Astrocyte (in vitro differentiated cells and primary cell): ENCODE results near the gene GSE1.

Experiments used
- CTCF ChIP-seq: IDR thresholded peaks from 2 replicates; pipeline ENCODE4 v1.5.1; 2011; ENCODE audit warnings: low read depth, mild to moderate bottlenecking, inconsistent platforms, low read length, moderate library complexity; ENCODE audit not compliant: insufficient read depth
- EZH2 ChIP-seq: IDR thresholded peaks from 2 replicates; pipeline ENCODE4 v1.6.1; 2012; ENCODE audit warnings: mild to moderate bottlenecking, low read length, inconsistent platforms; ENCODE audit not compliant: insufficient read depth

GRCh38 chr16:85563515-85564276 is 49.4 kb upstream of the GSE1 start:
- TF ChIP-seq CTCF (no peak), EZH2 (no peak)
